Measurements from ENCODE around the gene CRY2.

DNA sequence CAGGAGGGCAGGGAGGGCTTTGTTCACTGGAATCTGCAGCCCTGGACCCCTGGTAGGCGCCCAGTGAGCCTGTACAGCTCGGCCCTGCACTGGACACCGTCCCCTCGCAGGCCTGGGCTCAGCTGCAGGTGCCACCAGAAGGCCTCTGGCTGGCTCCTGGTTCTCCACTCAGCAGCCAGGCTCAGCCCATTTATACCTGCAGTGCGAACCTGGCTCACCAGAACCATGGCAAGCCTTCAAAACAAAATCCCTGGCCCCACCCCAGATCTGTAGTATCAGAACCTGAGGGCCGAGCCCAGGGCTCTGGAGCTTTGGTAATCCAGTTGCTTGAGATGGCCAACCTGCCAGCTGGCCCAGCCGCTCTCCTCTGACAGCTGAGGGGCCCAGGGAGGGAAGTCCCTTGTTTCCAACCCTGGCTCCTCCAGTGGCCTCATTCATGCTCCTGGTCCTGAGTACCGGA is 60.7 kb downstream of the CRY2 start:
- TF ChIP-seq POLR2A (IDR thresholded peaks at IDR 0.05) = no peak
- TF ChIP-seq, protein P1, sequence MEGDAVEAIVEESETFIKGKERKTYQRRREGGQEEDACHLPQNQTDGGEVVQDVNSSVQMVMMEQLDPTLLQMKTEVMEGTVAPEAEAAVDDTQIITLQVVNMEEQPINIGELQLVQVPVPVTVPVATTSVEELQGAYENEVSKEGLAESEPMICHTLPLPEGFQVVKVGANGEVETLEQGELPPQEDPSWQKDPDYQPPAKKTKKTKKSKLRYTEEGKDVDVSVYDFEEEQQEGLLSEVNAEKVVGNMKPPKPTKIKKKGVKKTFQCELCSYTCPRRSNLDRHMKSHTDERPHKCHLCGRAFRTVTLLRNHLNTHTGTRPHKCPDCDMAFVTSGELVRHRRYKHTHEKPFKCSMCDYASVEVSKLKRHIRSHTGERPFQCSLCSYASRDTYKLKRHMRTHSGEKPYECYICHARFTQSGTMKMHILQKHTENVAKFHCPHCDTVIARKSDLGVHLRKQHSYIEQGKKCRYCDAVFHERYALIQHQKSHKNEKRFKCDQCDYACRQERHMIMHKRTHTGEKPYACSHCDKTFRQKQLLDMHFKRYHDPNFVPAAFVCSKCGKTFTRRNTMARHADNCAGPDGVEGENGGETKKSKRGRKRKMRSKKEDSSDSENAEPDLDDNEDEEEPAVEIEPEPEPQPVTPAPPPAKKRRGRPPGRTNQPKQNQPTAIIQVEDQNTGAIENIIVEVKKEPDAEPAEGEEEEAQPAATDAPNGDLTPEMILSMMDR (IDR thresholded peaks at IDR 0.05) = no peak
